Mammary epithelial cell (primary cell): ENCODE measurements around the gene ICAM1.

ENCODE experiments used
- EZH2 ChIP-seq: IDR thresholded peaks from 2 replicates; pipeline ENCODE4 v1.6.1; 2012; ENCODE audit warnings: low read length, inconsistent platforms, borderline replicate concordance
- TF ChIP-seq, protein P1 (sequence below), 2 donors: IDR thresholded peaks in 1 of 2; conservative IDR thresholded peaks in 1 of 2; 2 replicates each; pipeline ENCODE4 v1.5.1; 2011 to 2012; ENCODE audit warnings: inconsistent platforms in 2 of 2, low read length in 2 of 2, mild to moderate bottlenecking in 2 of 2, control low read depth in 1 of 2, low read depth in 1 of 2; ENCODE audit not compliant: insufficient read depth in 1 of 2; ENCODE audit errors: extremely low read depth in 1 of 2

DNA sequence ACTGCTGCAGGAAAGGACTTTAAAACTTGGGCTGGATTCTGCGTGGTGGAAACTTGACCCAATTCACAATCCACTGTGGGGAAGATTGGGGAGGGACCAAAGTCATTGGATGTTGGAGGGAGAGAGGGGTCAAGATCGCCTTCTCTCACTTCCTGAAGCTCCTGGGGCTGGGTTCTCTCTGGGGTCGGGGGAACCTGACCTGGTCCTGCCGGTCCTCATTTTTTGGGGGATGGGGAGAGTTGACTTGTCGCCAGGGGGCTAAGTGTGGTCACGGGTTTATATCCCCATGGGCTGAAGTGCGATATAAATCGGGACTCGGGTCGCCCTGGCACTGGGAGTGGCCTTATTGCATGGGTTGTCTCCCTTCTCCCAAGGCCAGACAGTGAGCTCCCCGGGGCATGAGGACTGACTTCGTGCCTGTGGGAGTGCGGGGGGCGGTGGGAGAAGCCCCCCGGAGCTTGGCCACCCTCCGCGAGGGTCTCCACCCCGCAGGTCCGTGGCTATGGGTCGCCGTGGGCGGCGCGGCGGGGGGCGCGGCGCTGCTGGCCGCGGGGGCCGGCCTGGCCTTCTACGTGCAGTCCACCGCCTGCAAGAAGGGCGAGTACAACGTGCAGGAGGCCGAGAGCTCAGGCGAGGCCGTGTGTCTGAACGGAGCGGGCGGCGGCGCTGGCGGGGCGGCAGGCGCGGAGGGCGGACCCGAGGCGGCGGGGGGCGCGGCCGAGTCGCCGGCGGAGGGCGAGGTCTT is 25.1 kb downstream of the ICAM1 start:
- TF ChIP-seq, protein P1, sequence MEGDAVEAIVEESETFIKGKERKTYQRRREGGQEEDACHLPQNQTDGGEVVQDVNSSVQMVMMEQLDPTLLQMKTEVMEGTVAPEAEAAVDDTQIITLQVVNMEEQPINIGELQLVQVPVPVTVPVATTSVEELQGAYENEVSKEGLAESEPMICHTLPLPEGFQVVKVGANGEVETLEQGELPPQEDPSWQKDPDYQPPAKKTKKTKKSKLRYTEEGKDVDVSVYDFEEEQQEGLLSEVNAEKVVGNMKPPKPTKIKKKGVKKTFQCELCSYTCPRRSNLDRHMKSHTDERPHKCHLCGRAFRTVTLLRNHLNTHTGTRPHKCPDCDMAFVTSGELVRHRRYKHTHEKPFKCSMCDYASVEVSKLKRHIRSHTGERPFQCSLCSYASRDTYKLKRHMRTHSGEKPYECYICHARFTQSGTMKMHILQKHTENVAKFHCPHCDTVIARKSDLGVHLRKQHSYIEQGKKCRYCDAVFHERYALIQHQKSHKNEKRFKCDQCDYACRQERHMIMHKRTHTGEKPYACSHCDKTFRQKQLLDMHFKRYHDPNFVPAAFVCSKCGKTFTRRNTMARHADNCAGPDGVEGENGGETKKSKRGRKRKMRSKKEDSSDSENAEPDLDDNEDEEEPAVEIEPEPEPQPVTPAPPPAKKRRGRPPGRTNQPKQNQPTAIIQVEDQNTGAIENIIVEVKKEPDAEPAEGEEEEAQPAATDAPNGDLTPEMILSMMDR (conservative IDR thresholded peaks at IDR 0.05 in 1 of 2, IDR thresholded peaks at IDR 0.05 in 1 of 2; ENCODE audit: extremely low read depth in 1 of 2, insufficient read depth in 1 of 2, low read depth in 1 of 2, low read length in 2 of 2), result no peak
- TF ChIP-seq EZH2, result no peak
